ENCODE results near the gene CDK7.
A peak's percentile ranks its signal among the peaks of the same experiment; 100 is the strongest.

Gene CDK7

GRCh38 chr5:69315972-69316371 lies 81.3 kb downstream of the CDK7 start:
- no peak for DNase-seq
- peaks cover 20% of the 10 kb centered on the region for H3K36me3 Mint-ChIP-seq (ENCODE audit: insufficient read depth)

DNA sequence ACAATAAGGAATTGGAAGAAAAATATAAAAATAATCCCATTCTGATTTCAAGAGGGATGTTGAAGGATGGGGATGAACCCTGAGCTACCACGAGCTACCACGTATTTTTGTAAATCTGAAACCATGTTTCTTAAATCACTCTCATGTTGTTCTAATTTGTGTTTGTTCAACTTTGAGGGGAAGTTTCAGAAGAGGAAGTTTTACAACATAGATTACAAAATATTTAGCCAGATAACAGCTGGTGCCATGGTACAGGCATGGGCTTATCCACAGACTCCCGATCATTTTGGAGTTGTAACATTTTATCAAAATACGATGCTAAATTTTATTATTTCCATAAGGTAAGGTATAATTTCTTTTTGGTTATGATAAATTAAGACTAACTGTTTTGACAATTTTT lies 82.7 kb downstream of the CDK7 start:
- Mint-ChIP-seq H3K9me3 (no peaks in the 10 kb centered on the region), H3K4me3 (no peak overlapping the region), H3K27ac (no peak overlapping the region), H3K36me3 (ENCODE audit: insufficient read depth) (peaks cover 17% of the 10 kb centered on the region), H3K27me3 (no peaks in the 10 kb centered on the region), H3K4me1 (ENCODE audit: low read depth in 2 of 2) (no peaks in the 10 kb centered on the region)
- DNase-seq = no peak
- no peak for ATAC-seq (replicated peaks)

More at GRCh38 chr5:69315972-69316371, 81.3 kb downstream of the CDK7 start:
- Mint-ChIP-seq H3K27ac (peak overlapping the region in 1 of 2 donors; percentile 5), H3K9me3 (no peaks in the 10 kb centered on the region), H3K4me3 (no peak overlapping the region), H3K27me3 (no peaks in the 10 kb centered on the region), H3K4me1 (ENCODE audit: low read depth in 2 of 2) (no peaks in the 10 kb centered on the region)
- ATAC-seq (replicated peaks) = no peak

GRCh38 chr5:69326365-69326764 lies 91.7 kb downstream of the CDK7 start:
- Mint-ChIP-seq H3K4me1 (ENCODE audit: low read depth in 2 of 2) (no peaks in the 10 kb centered on the region), H3K9me3 (no peaks in the 10 kb centered on the region)

More at GRCh38 chr5:69326365-69326764, 91.7 kb downstream of the CDK7 start:
- DNase-seq (no peak), ATAC-seq (replicated peaks) (no peak)
- Mint-ChIP-seq H3K4me3 (no peak overlapping the region), H3K36me3 (ENCODE audit: insufficient read depth) (no peaks in the 10 kb centered on the region), H3K27me3 (no peaks in the 10 kb centered on the region), H3K27ac (peak overlapping the region in 1 of 2 donors; percentile 40)

Data from effector memory CD8-positive, alpha-beta T cell (primary cell).